AG04450 (cell line): ENCODE data around the gene SLC6A6. TPM values are rescaled to one million over a fixed set of nuclear protein-coding genes. Genes with fewer than 3 reads are reported as not detected.

Source experiments
- CTCF ChIA-PET: fragments of 300-600, 350-600 bp; formaldehyde crosslinking; extraction: SDS; loops from one replicate; lab custom pipeline; 2022; ENCODE audit warnings: antibody characterized with exemption, inconsistent platforms; lab: Charles Lee
- POLR2A ChIA-PET: fragments of 350-600 bp; formaldehyde crosslinking; extraction: SDS; loops from one replicate; lab custom pipeline; 2021; ENCODE audit warnings: antibody characterized with exemption, inconsistent platforms; lab: Yijun Ruan, JAX
- DNase-seq: peaks from one replicate; pipeline ENCODE4 v3.0.0-alpha.2; 2011; ENCODE audit warnings: low read depth, low spot score
- H3K27ac ChIP-seq: one replicate; pipeline ENCODE4 v1.5.1; 2012; ENCODE audit warnings: low read depth, low read length, control low read depth
- H3K27me3 ChIP-seq: one replicate; pipeline ENCODE4 v1.6.0; 2012; ENCODE audit warnings: low read length; ENCODE audit not compliant: control insufficient read depth, insufficient read depth
- H3K4me3 ChIP-seq: 2 replicates; pipeline ENCODE4 v1.5.1; 2011; ENCODE audit warnings: mild to moderate bottlenecking, low read depth, low read length, control low read depth
- H3K9me3 ChIP-seq: 2 replicates; pipeline ENCODE4 v1.5.1; 2012; ENCODE audit warnings: low read length; ENCODE audit not compliant: control insufficient read depth, insufficient read depth
- polyA plus RNA-seq: library from polyadenylated mRNA; depleted of rRNA; stranded (reverse); fragments of >200 nt; gene quantifications from 2 replicates; pipeline ENCODE4 v1.2.3, GENCODE V29; 2011
- TF ChIP-seq, protein P1 (sequence below): IDR thresholded peaks from 2 replicates; pipeline ENCODE4 v1.5.1; 2011; ENCODE audit warnings: low read depth, low read length, control low read depth, inconsistent platforms

SLC6A6 gene
- polyA plus RNA-seq, 1 experiment: 30.8 TPM

GRCh38 chr3:14359348-14359747 lies 43.1 kb upstream of the SLC6A6 start:
- peaks cover 5% of the 10 kb centered on the region for H3K27me3 ChIP-seq
- H3K27ac ChIP-seq: no peak overlapping the region
- CTCF ChIA-PET: interaction anchor here (0.9 to 1.7 kb wide), 2 partner anchors 69 to 98 kb away, joined by 3 to 8 read pairs; no protein-coding TSS in a partner anchor
- TF ChIP-seq, protein P1, sequence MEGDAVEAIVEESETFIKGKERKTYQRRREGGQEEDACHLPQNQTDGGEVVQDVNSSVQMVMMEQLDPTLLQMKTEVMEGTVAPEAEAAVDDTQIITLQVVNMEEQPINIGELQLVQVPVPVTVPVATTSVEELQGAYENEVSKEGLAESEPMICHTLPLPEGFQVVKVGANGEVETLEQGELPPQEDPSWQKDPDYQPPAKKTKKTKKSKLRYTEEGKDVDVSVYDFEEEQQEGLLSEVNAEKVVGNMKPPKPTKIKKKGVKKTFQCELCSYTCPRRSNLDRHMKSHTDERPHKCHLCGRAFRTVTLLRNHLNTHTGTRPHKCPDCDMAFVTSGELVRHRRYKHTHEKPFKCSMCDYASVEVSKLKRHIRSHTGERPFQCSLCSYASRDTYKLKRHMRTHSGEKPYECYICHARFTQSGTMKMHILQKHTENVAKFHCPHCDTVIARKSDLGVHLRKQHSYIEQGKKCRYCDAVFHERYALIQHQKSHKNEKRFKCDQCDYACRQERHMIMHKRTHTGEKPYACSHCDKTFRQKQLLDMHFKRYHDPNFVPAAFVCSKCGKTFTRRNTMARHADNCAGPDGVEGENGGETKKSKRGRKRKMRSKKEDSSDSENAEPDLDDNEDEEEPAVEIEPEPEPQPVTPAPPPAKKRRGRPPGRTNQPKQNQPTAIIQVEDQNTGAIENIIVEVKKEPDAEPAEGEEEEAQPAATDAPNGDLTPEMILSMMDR: no peak
- POLR2A ChIA-PET: no interaction called here
- no peak overlapping the region for H3K4me3 ChIP-seq
- no peak for DNase-seq
- no peaks in the 10 kb centered on the region for H3K9me3 ChIP-seq

- no peak overlapping the region for H3K4me3 ChIP-seq
- no peak overlapping the region for H3K27ac ChIP-seq
- H3K27me3 ChIP-seq: peaks cover 5% of the 10 kb centered on the region
- TF ChIP-seq, protein P1: no peak
- H3K9me3 ChIP-seq: no peaks in the 10 kb centered on the region; the same call in 1 of the 2 replicates
- ChIA-PET POLR2A (no interaction called here), CTCF (no interaction called here)
- DNase-seq: no peak
Measured at GRCh38 chr3:14360123-14360881, 42.1 kb upstream of the SLC6A6 start.

DNA sequence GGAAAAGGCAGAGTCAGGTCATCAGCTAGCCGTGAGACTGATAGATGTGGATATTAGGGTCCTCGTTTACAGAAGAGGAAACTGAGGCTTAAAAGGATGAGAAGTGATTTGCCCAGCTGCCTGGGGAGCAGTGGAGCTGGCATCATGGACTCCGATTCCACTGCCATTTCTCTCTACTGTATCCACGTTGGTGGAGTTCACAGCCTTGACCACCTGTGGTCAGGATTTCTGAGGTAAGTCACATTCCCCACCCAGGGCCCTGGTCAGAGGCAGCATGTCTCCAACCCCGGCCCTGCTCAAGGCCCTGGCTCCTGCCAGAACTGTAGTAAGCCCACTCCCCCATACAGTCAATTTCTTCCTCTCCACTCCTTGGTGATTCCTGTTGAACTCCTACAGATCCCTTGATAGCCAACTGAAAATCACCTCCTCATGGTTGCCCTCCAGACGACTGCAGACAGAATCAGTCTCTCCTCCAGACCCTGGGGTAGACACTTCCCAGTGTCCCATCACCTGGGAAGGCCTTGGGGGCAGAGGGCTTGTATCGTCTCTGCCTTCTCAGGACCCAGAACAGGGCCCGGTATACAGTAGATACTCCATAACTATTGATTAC lies 41.2 kb upstream of the SLC6A6 start:
- ChIA-PET CTCF (no interaction called here), POLR2A (no interaction called here)
- TF ChIP-seq, protein P1: no peak
- Histone ChIP-seq H3K9me3 (no peaks in the 10 kb centered on the region; the same call in 1 of the 2 replicates), H3K27ac (no peak overlapping the region), H3K4me3 (no peak overlapping the region), H3K27me3 (peaks cover 6% of the 10 kb centered on the region)
- no peak for DNase-seq

DNA sequence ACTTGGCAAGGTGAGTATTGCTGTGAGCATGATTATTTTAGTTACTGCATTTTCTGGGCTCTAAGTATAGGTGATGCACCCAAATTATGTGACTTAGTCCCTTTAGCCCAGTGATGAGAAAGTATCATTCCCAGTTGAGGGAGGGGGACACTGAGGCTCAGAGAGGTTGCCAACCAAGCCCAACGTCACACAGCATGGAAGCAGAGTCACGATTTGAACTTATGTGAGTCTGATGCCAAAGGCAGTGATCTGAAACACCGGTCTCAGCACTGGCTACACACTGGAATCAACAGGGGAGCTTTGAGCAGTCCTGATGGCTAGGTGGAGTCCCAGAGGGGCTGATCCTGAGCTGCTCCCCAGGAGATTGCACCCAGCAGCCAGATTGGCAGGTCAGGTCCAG lies 39.5 kb upstream of the SLC6A6 start:
- no peaks in the 10 kb centered on the region; the same call in 1 of the 2 replicates for H3K9me3 ChIP-seq
- CTCF ChIA-PET: interaction anchor here (0.7 to 0.8 kb wide), 2 partner anchors 101 to 159 kb away, joined by 4 read pairs; no protein-coding TSS in a partner anchor
- DNase-seq: no peak
- H3K27ac ChIP-seq: no peak overlapping the region
- no peak overlapping the region for H3K4me3 ChIP-seq
- TF ChIP-seq, protein P1: no peak
- peaks cover 19% of the 10 kb centered on the region for H3K27me3 ChIP-seq
- POLR2A ChIA-PET: no interaction called here

DNA sequence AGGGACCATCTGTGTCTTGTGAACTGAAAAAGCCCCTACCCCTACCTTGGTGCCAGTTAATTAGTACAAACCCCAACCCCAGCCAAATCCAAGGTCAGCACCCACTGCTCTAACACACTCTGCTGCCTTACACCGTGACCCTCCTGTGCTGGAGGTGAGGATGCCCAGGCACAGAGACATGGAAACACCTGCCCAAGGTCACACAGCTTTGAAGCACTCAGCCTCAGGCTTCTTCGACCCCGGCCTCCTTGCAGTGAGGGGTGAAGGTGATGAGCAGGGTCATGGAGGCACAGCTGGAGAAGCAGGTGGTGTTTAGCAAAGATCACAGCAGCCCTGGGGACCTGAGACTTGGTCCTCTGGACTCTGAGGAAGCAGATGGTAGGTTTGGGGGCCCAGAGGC lies 39.0 kb upstream of the SLC6A6 start:
- no peak for DNase-seq
- CTCF ChIA-PET: no interaction called here
- H3K9me3 ChIP-seq: no peaks in the 10 kb centered on the region; the same call in 1 of the 2 replicates
- TF ChIP-seq, protein P1: no peak
- H3K27me3 ChIP-seq: peaks cover 24% of the 10 kb centered on the region
- no peak overlapping the region for H3K27ac ChIP-seq
- H3K4me3 ChIP-seq: no peak overlapping the region
- POLR2A ChIA-PET: no interaction called here
